Erythroblast (primary cell): Measurements from ENCODE around the gene CAMK1D.

ENCODE experiments used
- GATA1 ChIP-seq: IDR thresholded peaks from 2 replicates; pipeline ENCODE4 v1.6.1; 2011; ENCODE audit warnings: low read depth, mild to moderate bottlenecking, control low read depth, low read length, moderate library complexity
- POLR2A ChIP-seq: IDR thresholded peaks from 2 replicates; pipeline ENCODE4 v1.6.1; 2011; ENCODE audit warnings: mild to moderate bottlenecking, low read length

GRCh38 chr10:12337453-12338372 is 11.6 kb upstream of the CAMK1D start:
- TF ChIP-seq POLR2A (no peak), GATA1 (no peak)
